Bronchial epithelial cell (primary cell): ENCODE results near the gene APAF1. TPM values are rescaled to one million over a fixed set of nuclear protein-coding genes. Genes with fewer than 3 reads are reported as not detected.

Experiments used
- DNase-seq: peaks from one replicate; pipeline ENCODE4 v3.0.0-alpha.2; 2010; ENCODE audit warnings: low read depth
- FAIRE-seq: peaks from 2 replicates; lab custom pipeline; 2011; peaks lifted over from hg19 to GRCh38; lab: Jason Lieb, UNC
- H3K27me3 ChIP-seq: 2 replicates; pipeline ENCODE4 v1.5.1; 2011; ENCODE audit warnings: low read length; ENCODE audit not compliant: control insufficient read depth, insufficient read depth
- H3K36me3 ChIP-seq: 2 replicates; pipeline ENCODE4 v1.5.1; 2011; ENCODE audit warnings: low read length; ENCODE audit not compliant: control insufficient read depth, insufficient read depth
- H3K4me3 ChIP-seq: 2 replicates; pipeline ENCODE4 v1.5.1; 2011; ENCODE audit warnings: mild to moderate bottlenecking, low read depth, low read length, control low read depth
- CTCF ChIP-seq: IDR thresholded peaks from 2 replicates; pipeline ENCODE4 v1.5.1; 2011; ENCODE audit warnings: mild to moderate bottlenecking, moderate library complexity, low read length, control low read depth, inconsistent platforms; ENCODE audit not compliant: insufficient read depth, severe bottlenecking
- total RNA-seq: library from RNA; depleted of rRNA; stranded (reverse); fragments of >200 nt; gene quantifications from 2 replicates; pipeline ENCODE4 v1.2.1, GENCODE V29; 2014

APAF1 gene
- total RNA-seq, 1 donor from 2014 or later, result 12.4 TPM

- Histone ChIP-seq H3K27me3 (no peaks in the 10 kb centered on the region), H3K36me3 (peaks cover 12% of the 10 kb centered on the region), H3K4me3 (no peak overlapping the region)
- DNase-seq, result no peak
- no peak for TF ChIP-seq CTCF
- no peak for FAIRE-seq
These were observed 33.3 kb downstream of the APAF1 start for GRCh38 chr12:98678236-98678945.

GRCh38 chr12:98678946-98679610 is 34.0 kb downstream of the APAF1 start:
- H3K4me3 ChIP-seq, result no peak overlapping the region
- H3K27me3 ChIP-seq, result no peaks in the 10 kb centered on the region
- H3K36me3 ChIP-seq, result peaks cover 13% of the 10 kb centered on the region
- FAIRE-seq, result no peak
- TF ChIP-seq CTCF, result no peak
- no peak for DNase-seq

- TF ChIP-seq CTCF, result no peak
- no peak for DNase-seq
- Histone ChIP-seq H3K27me3 (no peaks in the 10 kb centered on the region), H3K4me3 (no peak overlapping the region), H3K36me3 (peaks cover 13% of the 10 kb centered on the region)
- no peak for FAIRE-seq
These were observed 34.5 kb downstream of the APAF1 start for GRCh38 chr12:98679611-98680005.

GRCh38 chr12:98684199-98684598 is 39.1 kb downstream of the APAF1 start:
- no peak overlapping the region for H3K4me3 ChIP-seq
- FAIRE-seq (no peak), DNase-seq (no peak)
- no peak for TF ChIP-seq CTCF
- no peaks in the 10 kb centered on the region for H3K27me3 ChIP-seq
- peaks cover 8% of the 10 kb centered on the region for H3K36me3 ChIP-seq

- DNase-seq, result no peak
- no peak for TF ChIP-seq CTCF
- Histone ChIP-seq H3K27me3 (no peaks in the 10 kb centered on the region), H3K4me3 (no peak overlapping the region), H3K36me3 (peaks cover 4% of the 10 kb centered on the region)
- FAIRE-seq, result no peak
These were observed 41.5 kb downstream of the APAF1 start for GRCh38 chr12:98686603-98687002.
